ENCODE measurements around the gene STING1.

DNA sequence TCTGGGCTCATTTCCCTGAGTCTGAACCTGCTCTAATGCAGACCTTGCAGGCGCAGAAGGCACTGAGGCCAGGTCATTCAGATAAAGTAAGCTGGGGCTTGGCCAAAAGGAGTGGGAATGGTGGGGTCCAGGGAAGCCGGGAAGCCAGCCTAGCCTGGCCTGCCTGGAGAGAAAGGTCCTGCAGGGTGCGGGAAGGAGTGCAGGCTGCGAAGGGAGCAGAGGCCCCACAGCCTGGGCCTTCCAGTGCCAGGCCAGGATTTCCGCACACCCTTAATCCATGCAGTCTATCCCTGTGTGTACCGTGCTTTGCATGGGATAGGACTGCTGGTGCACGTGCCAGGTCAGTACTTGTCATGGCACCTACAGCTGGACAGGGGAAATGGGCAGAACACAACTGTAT, 3.6 kb upstream of the STING1 start:
- TF ChIP-seq, protein P1, sequence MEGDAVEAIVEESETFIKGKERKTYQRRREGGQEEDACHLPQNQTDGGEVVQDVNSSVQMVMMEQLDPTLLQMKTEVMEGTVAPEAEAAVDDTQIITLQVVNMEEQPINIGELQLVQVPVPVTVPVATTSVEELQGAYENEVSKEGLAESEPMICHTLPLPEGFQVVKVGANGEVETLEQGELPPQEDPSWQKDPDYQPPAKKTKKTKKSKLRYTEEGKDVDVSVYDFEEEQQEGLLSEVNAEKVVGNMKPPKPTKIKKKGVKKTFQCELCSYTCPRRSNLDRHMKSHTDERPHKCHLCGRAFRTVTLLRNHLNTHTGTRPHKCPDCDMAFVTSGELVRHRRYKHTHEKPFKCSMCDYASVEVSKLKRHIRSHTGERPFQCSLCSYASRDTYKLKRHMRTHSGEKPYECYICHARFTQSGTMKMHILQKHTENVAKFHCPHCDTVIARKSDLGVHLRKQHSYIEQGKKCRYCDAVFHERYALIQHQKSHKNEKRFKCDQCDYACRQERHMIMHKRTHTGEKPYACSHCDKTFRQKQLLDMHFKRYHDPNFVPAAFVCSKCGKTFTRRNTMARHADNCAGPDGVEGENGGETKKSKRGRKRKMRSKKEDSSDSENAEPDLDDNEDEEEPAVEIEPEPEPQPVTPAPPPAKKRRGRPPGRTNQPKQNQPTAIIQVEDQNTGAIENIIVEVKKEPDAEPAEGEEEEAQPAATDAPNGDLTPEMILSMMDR (IDR thresholded peaks at IDR 0.05), result no peak
- no peak for TF ChIP-seq POLR2A (IDR thresholded peaks at IDR 0.05)

All from testis (tissue), 2 donors.